SK-N-SH (cell line): ENCODE results near the gene ASPDH. TPM values are rescaled to one million over a fixed set of nuclear protein-coding genes. Genes with fewer than 3 reads are reported as not detected.

Experiments
- CTCF ChIA-PET: fragments of 300-600, 350-600 bp; formaldehyde crosslinking; extraction: SDS; loops from one replicate; lab custom pipeline; 2021; lab: Yijun Ruan, JAX
- POLR2A ChIA-PET: fragments of 350-600 bp; sonication (Branson Sonifier 250); formaldehyde crosslinking; extraction: SDS; loops from one replicate; lab custom pipeline; 2020; ENCODE audit warnings: antibody characterized with exemption, inconsistent platforms; lab: Yijun Ruan, JAX
- DNase-seq: peaks from one replicate; pipeline ENCODE4 v3.0.0; 2012
- H2AFZ ChIP-seq: fragments of 200-600 bp; sonication (generic); 2 replicates; pipeline ENCODE4 v1.8.1; 2016; ENCODE audit warnings: antibody characterized with exemption, mild to moderate bottlenecking, low read depth
- H3F3A ChIP-seq: fragments of 200-600 bp; sonication (generic); replicated peaks from 2 replicates; pipeline ENCODE3; 2016; ENCODE audit warnings: antibody characterized with exemption, mild to moderate bottlenecking; ENCODE audit not compliant: insufficient read depth
- H3K27ac ChIP-seq, 2 experiments: fragments of 200-500 bp in 1 of 2; fragments of 200-600 bp in 1 of 2; sonication (Bioruptor generic) in 1 of 2; sonication (generic), shearing (Covaris generic) in 1 of 2; 2 replicates each; pipeline versions ENCODE4 v1.5.1 to v1.6.1; 2014 to 2016; ENCODE audit warnings: low read depth in 2 of 2, inconsistent platforms in 1 of 2, low read length in 1 of 2, mild to moderate bottlenecking in 1 of 2, mixed read lengths in 1 of 2
- H3K27me3 ChIP-seq: fragments of 200-600 bp; sonication (generic), shearing (Covaris generic); 2 replicates; pipeline ENCODE4 v1.6.1; 2016; ENCODE audit warnings: mixed run types; ENCODE audit not compliant: insufficient read depth
- H3K36me3 ChIP-seq, 2 experiments: fragments of 200-500 bp in 1 of 2; fragments of 200-600 bp in 1 of 2; sonication (Bioruptor generic) in 1 of 2; sonication (generic) in 1 of 2; replicated peaks in 1 of 2; 2 replicates each; pipeline versions ENCODE3 to v1.5.1; 2014 to 2016; ENCODE audit warnings: low read length in 1 of 2, mild to moderate bottlenecking in 1 of 2; ENCODE audit not compliant: insufficient read depth in 2 of 2, control insufficient read depth in 1 of 2
- H3K4me1 ChIP-seq, 2 experiments: fragments of 200-500 bp in 1 of 2; fragments of 200-600 bp in 1 of 2; sonication (Bioruptor generic) in 1 of 2; sonication (generic), shearing (Covaris generic) in 1 of 2; 2 replicates each; pipeline versions ENCODE4 v1.5.1 to v1.6.1; 2014 to 2016; ENCODE audit warnings: low read depth in 1 of 2, low read length in 1 of 2, mixed run types in 1 of 2; ENCODE audit not compliant: insufficient read depth in 2 of 2, control insufficient read depth in 1 of 2
- H3K4me2 ChIP-seq: fragments of 200-600 bp; sonication (generic), shearing (Covaris generic); 2 replicates; pipeline ENCODE4 v1.6.1; 2017; ENCODE audit warnings: mixed run types
- H3K4me3 ChIP-seq, 2 experiments: fragments of 200-500 bp in 1 of 2; fragments of 200-600 bp in 1 of 2; sonication (Bioruptor generic) in 1 of 2; sonication (generic), shearing (Covaris generic) in 1 of 2; 2 replicates each; pipeline versions ENCODE4 v1.5.1 to v1.8.1; 2014 to 2016; ENCODE audit warnings: low read depth in 2 of 2, inconsistent platforms in 1 of 2, low read length in 1 of 2, mild to moderate bottlenecking in 1 of 2, mixed read lengths in 1 of 2, moderate library complexity in 1 of 2
- H3K79me2 ChIP-seq: fragments of 200-600 bp; sonication (generic); 2 replicates; pipeline ENCODE4 v1.8.1; 2017; ENCODE audit warnings: mild to moderate bottlenecking; ENCODE audit not compliant: insufficient read depth
- H3K9ac ChIP-seq: fragments of 200-600 bp; sonication (generic); 2 replicates; pipeline ENCODE4 v1.6.1; 2017; ENCODE audit warnings: mixed run types
- H3K9me2 ChIP-seq: fragments of 200-600 bp; sonication (generic); 2 replicates; pipeline ENCODE4 v1.6.1; 2017; ENCODE audit warnings: mixed run types
- H3K9me3 ChIP-seq: fragments of 200-600 bp; sonication (generic); 2 replicates; pipeline ENCODE4 v1.6.1; 2017; ENCODE audit warnings: mixed run types, mild to moderate bottlenecking, moderate library complexity
- H4K20me1 ChIP-seq: fragments of 200-600 bp; sonication (generic); 2 replicates; pipeline ENCODE4 v1.6.1; 2017; ENCODE audit warnings: mild to moderate bottlenecking, mixed run types; ENCODE audit not compliant: insufficient read depth
- CTCF ChIP-seq: fragments of 200-600 bp; sonication (generic); IDR thresholded peaks from 2 replicates; pipeline ENCODE4 v1.6.1; 2017; ENCODE audit warnings: antibody characterized with exemption, mild to moderate bottlenecking, moderate library complexity
- ELF1 ChIP-seq: IDR thresholded peaks from 2 replicates; pipeline ENCODE4 v1.4.0; 2012
- EP300 ChIP-seq, 2 experiments: IDR thresholded peaks; 2 replicates each; pipeline versions ENCODE4 v1.4.0 to v1.6.1; 2012; ENCODE audit warnings: borderline replicate concordance in 1 of 2, low read depth in 1 of 2, low read length in 1 of 2
- EZH2phosphoT487 ChIP-seq: fragments of 200-600 bp; sonication (generic); IDR thresholded peaks from 2 replicates; pipeline ENCODE4 v1.6.1; 2017; ENCODE audit warnings: low read depth, mixed run types, mild to moderate bottlenecking, antibody characterized with exemption, moderate library complexity, borderline replicate concordance
- FOXJ3 ChIP-seq: sonication (generic); formaldehyde crosslinking; IDR thresholded peaks from 2 replicates; pipeline ENCODE4 v1.5.1; 2020; ENCODE audit warnings: mild to moderate bottlenecking, missing genetic modification reagents
- FOXM1 ChIP-seq: IDR thresholded peaks from 2 replicates; pipeline ENCODE4 v1.4.0; 2012; ENCODE audit warnings: low read depth, mild to moderate bottlenecking
- GABPA ChIP-seq: IDR thresholded peaks from 2 replicates; pipeline ENCODE4 v1.4.0; 2012; ENCODE audit warnings: low read depth, mild to moderate bottlenecking
- GATA2 ChIP-seq: sonication (generic); formaldehyde crosslinking; IDR thresholded peaks from 2 replicates; pipeline ENCODE4 v1.5.0; 2020; ENCODE audit warnings: mild to moderate bottlenecking, missing genetic modification reagents
- JUND ChIP-seq: IDR thresholded peaks from 2 replicates; pipeline ENCODE4 v1.4.0; 2012
- MAX ChIP-seq: IDR thresholded peaks from 2 replicates; pipeline ENCODE4 v1.4.0; 2012; ENCODE audit warnings: low read depth
- NFIC ChIP-seq: IDR thresholded peaks from 2 replicates; pipeline ENCODE4 v1.4.0; 2012; ENCODE audit warnings: borderline replicate concordance
- RAD21 ChIP-seq: IDR thresholded peaks from 2 replicates; pipeline ENCODE4 v1.6.1; 2012; ENCODE audit warnings: mild to moderate bottlenecking, low read length
- REST ChIP-seq: IDR thresholded peaks from 2 replicates; pipeline ENCODE4 v1.6.1; 2012; ENCODE audit warnings: mild to moderate bottlenecking, low read depth, low read length, moderate library complexity
- RXRA ChIP-seq: IDR thresholded peaks from 2 replicates; pipeline ENCODE4 v1.4.0; 2012; ENCODE audit warnings: low read depth, mild to moderate bottlenecking, borderline replicate concordance
- SMC3 ChIP-seq: IDR thresholded peaks from 2 replicates; pipeline ENCODE4 v1.6.1; 2012; ENCODE audit warnings: low read depth, low read length, improper control_type of control experiment
- TCF12 ChIP-seq: IDR thresholded peaks from 2 replicates; pipeline ENCODE4 v1.4.0; 2012
- WGBS: methylation state at CpG from one replicate; pipeline ENCODE4 v1.1.6; 2017; ENCODE audit warnings: low lambda C conversion rate; 5-methylcytosine and 5-hydroxymethylcytosine counted together
- polyA plus RNA-seq, 3 experiments: library from polyadenylated mRNA; depleted of rRNA; stranded (reverse); fragments of >200 nt; gene quantifications; 2 replicates each; pipeline ENCODE4 v1.2.3, GENCODE V29; 2012
- TF ChIP-seq, protein P1 (sequence below): fragments of 150-350 bp; IDR thresholded peaks from 2 replicates; pipeline ENCODE4 v1.6.1; 2017; ENCODE audit warnings: antibody characterized with exemption, low read length, low read depth, borderline replicate concordance
- TF ChIP-seq, protein P2 (sequence below): IDR thresholded peaks from 2 replicates; pipeline ENCODE4 v1.4.0; 2012; ENCODE audit warnings: low read depth, borderline replicate concordance
- TF ChIP-seq, protein P3 (sequence below): IDR thresholded peaks from 2 replicates; pipeline ENCODE4 v1.4.0; 2012; ENCODE audit warnings: low read depth, borderline replicate concordance

The ASPDH gene
- polyA plus RNA-seq, 1 of the 3 experiments (the other 2 are of a cell fraction) = 0.07 TPM

DNA sequence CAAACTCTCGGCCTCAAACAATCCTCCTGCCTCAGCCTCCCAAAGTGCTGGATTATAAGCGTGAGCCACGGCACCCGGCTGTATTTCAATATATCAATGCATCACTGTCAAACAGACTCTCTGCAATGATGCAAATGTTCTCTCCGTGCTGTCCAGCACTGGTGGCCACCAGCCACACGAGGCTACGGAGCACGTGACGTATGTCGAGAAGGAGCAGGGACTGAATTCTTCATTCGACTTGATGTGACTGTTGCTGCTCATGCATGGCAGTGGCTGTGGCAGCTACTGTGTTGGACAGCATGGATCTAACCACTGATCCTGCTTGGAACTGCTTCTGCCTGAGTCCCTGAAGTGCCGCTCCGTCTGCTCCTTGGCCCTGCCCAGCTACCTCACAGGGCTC lies 44.7 kb upstream of the ASPDH start (continued):
- TF ChIP-seq REST (no peak), MAX (no peak), EZH2phosphoT487 (no peak), NFIC (no peak), GABPA (no peak), RXRA (no peak), ELF1 (no peak)
- TF ChIP-seq, protein P1, sequence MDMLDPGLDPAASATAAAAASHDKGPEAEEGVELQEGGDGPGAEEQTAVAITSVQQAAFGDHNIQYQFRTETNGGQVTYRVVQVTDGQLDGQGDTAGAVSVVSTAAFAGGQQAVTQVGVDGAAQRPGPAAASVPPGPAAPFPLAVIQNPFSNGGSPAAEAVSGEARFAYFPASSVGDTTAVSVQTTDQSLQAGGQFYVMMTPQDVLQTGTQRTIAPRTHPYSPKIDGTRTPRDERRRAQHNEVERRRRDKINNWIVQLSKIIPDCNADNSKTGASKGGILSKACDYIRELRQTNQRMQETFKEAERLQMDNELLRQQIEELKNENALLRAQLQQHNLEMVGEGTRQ = no peak

GRCh38 chr19:50558039-50558438 lies 44.3 kb upstream of the ASPDH start:
- H3K4me1 ChIP-seq = peaks cover 0 to 7% of the 10 kb centered on the region in 2 experiments; a peak in 1 of 4 replicates
- H4K20me1 ChIP-seq = 0 out of 2 replicates have a peak, but pooled peaks cover 5% of the 10 kb centered on the region
- no peak overlapping the region for H3K4me2 ChIP-seq
- no peaks in the 10 kb centered on the region for H3K9me3 ChIP-seq
- no peaks in the 10 kb centered on the region for H3K79me2 ChIP-seq
- DNase-seq = no peak
- H3K27me3 ChIP-seq = no peaks in the 10 kb centered on the region
- H3K9ac ChIP-seq = no peak overlapping the region
- CTCF ChIA-PET = interaction anchor here (0.7 to 10.3 kb wide), 7 partner anchors 12 to 365 kb away, joined by 3 to 170 read pairs (median 11); partner anchors contain the start of genes ASPDH and JOSD2
- no peak overlapping the region for H3K4me3 ChIP-seq
- H3F3A ChIP-seq = no peaks in the 10 kb centered on the region
- H2AFZ ChIP-seq = no peak overlapping the region
- WGBS = 89% methylated on average over 4 of the region's 4 CpGs
- H3K9me2 ChIP-seq = no peaks in the 10 kb centered on the region
- no peaks in the 10 kb centered on the region for H3K36me3 ChIP-seq
- H3K27ac ChIP-seq = no peak overlapping the region
- POLR2A ChIA-PET = no interaction called here
- no peak for TF ChIP-seq EP300 (IDR thresholded peaks at IDR 0.05; ENCODE audit: borderline replicate concordance in 1 of 2, low read depth in 1 of 2, low read length in 1 of 2)
- TF ChIP-seq NFIC = no peak
- TF ChIP-seq CTCF = no peak
- no peak for TF ChIP-seq FOXJ3 (CRISPR knock-in tag)
- no peak for TF ChIP-seq JUND
- no peak for TF ChIP-seq GATA2
- TF ChIP-seq, protein P2, sequence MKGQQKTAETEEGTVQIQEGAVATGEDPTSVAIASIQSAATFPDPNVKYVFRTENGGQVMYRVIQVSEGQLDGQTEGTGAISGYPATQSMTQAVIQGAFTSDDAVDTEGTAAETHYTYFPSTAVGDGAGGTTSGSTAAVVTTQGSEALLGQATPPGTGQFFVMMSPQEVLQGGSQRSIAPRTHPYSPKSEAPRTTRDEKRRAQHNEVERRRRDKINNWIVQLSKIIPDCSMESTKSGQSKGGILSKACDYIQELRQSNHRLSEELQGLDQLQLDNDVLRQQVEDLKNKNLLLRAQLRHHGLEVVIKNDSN = no peak
- no peak for TF ChIP-seq ELF1
- no peak for TF ChIP-seq REST
- no peak for TF ChIP-seq FOXM1
- TF ChIP-seq RAD21 = no peak
- TF ChIP-seq SMC3 = no peak
- no peak for TF ChIP-seq TCF12
- TF ChIP-seq, protein P3, sequence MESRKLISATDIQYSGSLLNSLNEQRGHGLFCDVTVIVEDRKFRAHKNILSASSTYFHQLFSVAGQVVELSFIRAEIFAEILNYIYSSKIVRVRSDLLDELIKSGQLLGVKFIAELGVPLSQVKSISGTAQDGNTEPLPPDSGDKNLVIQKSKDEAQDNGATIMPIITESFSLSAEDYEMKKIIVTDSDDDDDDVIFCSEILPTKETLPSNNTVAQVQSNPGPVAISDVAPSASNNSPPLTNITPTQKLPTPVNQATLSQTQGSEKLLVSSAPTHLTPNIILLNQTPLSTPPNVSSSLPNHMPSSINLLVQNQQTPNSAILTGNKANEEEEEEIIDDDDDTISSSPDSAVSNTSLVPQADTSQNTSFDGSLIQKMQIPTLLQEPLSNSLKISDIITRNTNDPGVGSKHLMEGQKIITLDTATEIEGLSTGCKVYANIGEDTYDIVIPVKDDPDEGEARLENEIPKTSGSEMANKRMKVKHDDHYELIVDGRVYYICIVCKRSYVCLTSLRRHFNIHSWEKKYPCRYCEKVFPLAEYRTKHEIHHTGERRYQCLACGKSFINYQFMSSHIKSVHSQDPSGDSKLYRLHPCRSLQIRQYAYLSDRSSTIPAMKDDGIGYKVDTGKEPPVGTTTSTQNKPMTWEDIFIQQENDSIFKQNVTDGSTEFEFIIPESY = no peak
